ENCODE results near the gene CBX5. TPM values are rescaled to one million over a fixed set of nuclear protein-coding genes. Genes with fewer than 3 reads are reported as not detected.

The CBX5 gene
- total and polyA plus RNA-seq, 2 of the 8 experiments (the other 6 are each of a cell fraction or from before 2014, with no cell fraction given), result 62.4 to 231 TPM

- Histone ChIP-seq H4K5ac (ENCODE audit: insufficient read length, low read depth, low read length) (no peak overlapping the region), H4K91ac (replicated peaks; ENCODE audit: insufficient read length, low read length) (no peak overlapping the region), H2AK5ac (ENCODE audit: low read depth, low read length) (no peak overlapping the region), H2AFZ (ENCODE audit: low read length) (no peak overlapping the region), H2BK5ac (ENCODE audit: low read depth, low read length) (no peak overlapping the region), H2BK15ac (ENCODE audit: low read length) (no peak overlapping the region), H3K9ac (replicated peaks in 1 of 4; ENCODE audit: extremely low read depth in 1 of 4, low read depth in 3 of 4, low read length in 3 of 4) (no peak overlapping the region), H3K79me2 (ENCODE audit: control insufficient read depth in 1 of 2, insufficient read depth in 2 of 2, low read length in 2 of 2) (peaks cover 2 to 30% of the 10 kb centered on the region in 2 experiments; a peak in 3 of 4 replicates), H3K4me1 (replicated peaks in 1 of 4; ENCODE audit: control insufficient read depth in 3 of 4, insufficient read depth in 4 of 4, low read length in 3 of 4) (peaks cover 0 to 7% (median 3%) of the 10 kb centered on the region in 4 experiments; a peak in 5 of 7 replicates), H3K56ac (replicated peaks; ENCODE audit: insufficient read length, low read depth, low read length) (no peak overlapping the region), H3K36me3 (ENCODE audit: control insufficient read depth in 2 of 4, insufficient read depth in 4 of 4, low read length in 3 of 4) (peaks cover 43 to 71% (median 58%) of the 10 kb centered on the region in 4 experiments), H3K23ac (ENCODE audit: insufficient read length) (no peak overlapping the region), H2BK20ac (ENCODE audit: low read length) (no peak overlapping the region), H3K27ac (ENCODE audit: low read depth, low read length) (no peak overlapping the region), H3K4me3 (ENCODE audit: extremely low read depth in 1 of 4, insufficient read depth in 2 of 4, low read depth in 3 of 4, low read length in 4 of 4) (no peak overlapping the region), H2BK120ac (replicated peaks; ENCODE audit: low read depth, low read length) (no peak overlapping the region), H3K14ac (ENCODE audit: insufficient read length) (no peak overlapping the region), H4K20me1 (replicated peaks in 1 of 2; ENCODE audit: control insufficient read depth in 1 of 2, insufficient read depth in 2 of 2, low read length in 2 of 2) (peaks cover 18 to 21% of the 10 kb centered on the region in 2 experiments), H3K27me3 (replicated peaks in 1 of 4; ENCODE audit: control insufficient read depth in 3 of 4, extremely low read depth in 1 of 4, insufficient read depth in 3 of 4, low read length in 3 of 4) (no peaks in the 10 kb centered on the region), H3K23me2 (ENCODE audit: low read depth, low read length) (peaks cover 8% of the 10 kb centered on the region), H2BK12ac (ENCODE audit: low read depth, low read length) (no peak overlapping the region), H4K8ac (ENCODE audit: extremely low read depth, insufficient read depth, low read length) (peak overlapping the region; percentile 47), H3K18ac (ENCODE audit: extremely low read depth, low read length) (no peak overlapping the region), H3K4me2 (ENCODE audit: insufficient read depth in 1 of 2, low read depth in 2 of 2, low read length in 2 of 2) (peak overlapping the region; percentile 9 to 37; a peak in 2 of 4 replicates), H3K9me3 (ENCODE audit: insufficient read depth in 2 of 2, low read depth in 1 of 2, low read length in 1 of 2) (no peaks in the 10 kb centered on the region), H3K79me1 (ENCODE audit: low read depth, low read length) (no peaks in the 10 kb centered on the region), H3K4ac (replicated peaks; ENCODE audit: insufficient read length, low read depth, low read length) (no peak overlapping the region)
- DNase-seq (ENCODE audit: low read depth in 1 of 2, low spot score in 2 of 2), result no peak
- TF ChIP-seq RBBP5 (IDR thresholded peaks at IDR 0.05; ENCODE audit: borderline replicate concordance, low read depth, low read length) (no peak), SIRT6 (IDR thresholded peaks at IDR 0.05; ENCODE audit: low read length) (peak; percentile 43), POLR2A (IDR thresholded peaks at IDR 0.05; ENCODE audit: control extremely low read depth in 1 of 2, low read depth in 2 of 2, low read length in 2 of 2) (peak; percentile 93 to 96), TAF1 (IDR thresholded peaks at IDR 0.05; ENCODE audit: low read depth, low read length) (no peak), POLR2AphosphoS5 (IDR thresholded peaks at IDR 0.05; ENCODE audit: low read depth, low read length) (peak; percentile 99)
- TF ChIP-seq, protein P1, sequence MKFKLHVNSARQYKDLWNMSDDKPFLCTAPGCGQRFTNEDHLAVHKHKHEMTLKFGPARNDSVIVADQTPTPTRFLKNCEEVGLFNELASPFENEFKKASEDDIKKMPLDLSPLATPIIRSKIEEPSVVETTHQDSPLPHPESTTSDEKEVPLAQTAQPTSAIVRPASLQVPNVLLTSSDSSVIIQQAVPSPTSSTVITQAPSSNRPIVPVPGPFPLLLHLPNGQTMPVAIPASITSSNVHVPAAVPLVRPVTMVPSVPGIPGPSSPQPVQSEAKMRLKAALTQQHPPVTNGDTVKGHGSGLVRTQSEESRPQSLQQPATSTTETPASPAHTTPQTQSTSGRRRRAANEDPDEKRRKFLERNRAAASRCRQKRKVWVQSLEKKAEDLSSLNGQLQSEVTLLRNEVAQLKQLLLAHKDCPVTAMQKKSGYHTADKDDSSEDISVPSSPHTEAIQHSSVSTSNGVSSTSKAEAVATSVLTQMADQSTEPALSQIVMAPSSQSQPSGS (IDR thresholded peaks at IDR 0.05; ENCODE audit: low read length), result 0 out of 2 replicates have a peak, but pooled peaks have one; percentile 37
- WGBS, 2 experiments (ENCODE audit: extremely low coverage in 1 of 2, insufficient coverage in 1 of 2, insufficient read length in 1 of 2, insufficient replicate concordance in 2 of 2, low coverage in 1 of 2, low lambda C conversion rate in 2 of 2, missing lambda C conversion rate in 1 of 2), result 89% methylated on average over 12 of the region's 12 CpGs; no CpG with 5 or more reads in 1 of the 2 experiments
- CTCF ChIA-PET (ENCODE audit: partially characterized antibody), result interaction anchor here (0.5 to 2.4 kb wide), 20 partner anchors 7 to 106 kb away, joined by 3 to 14 read pairs (median 4); partner anchors contain the start of genes COPZ1 and NFE2
- no peak for FAIRE-seq
- POLR2A ChIA-PET (ENCODE audit: partially characterized antibody), result interaction anchor here (0.5 to 15.0 kb wide), 31 partner anchors 8 to 897 kb away, joined by 3 to 1006 read pairs (median 12); partner anchors contain the start of genes CBX5, COPZ1, HNRNPA1 and NFE2
These were observed 6.4 kb upstream of the CBX5 start for GRCh38 chr12:54286042-54287030.
